ENCODE data around the gene SYT17.

SYT17 gene

DNA sequence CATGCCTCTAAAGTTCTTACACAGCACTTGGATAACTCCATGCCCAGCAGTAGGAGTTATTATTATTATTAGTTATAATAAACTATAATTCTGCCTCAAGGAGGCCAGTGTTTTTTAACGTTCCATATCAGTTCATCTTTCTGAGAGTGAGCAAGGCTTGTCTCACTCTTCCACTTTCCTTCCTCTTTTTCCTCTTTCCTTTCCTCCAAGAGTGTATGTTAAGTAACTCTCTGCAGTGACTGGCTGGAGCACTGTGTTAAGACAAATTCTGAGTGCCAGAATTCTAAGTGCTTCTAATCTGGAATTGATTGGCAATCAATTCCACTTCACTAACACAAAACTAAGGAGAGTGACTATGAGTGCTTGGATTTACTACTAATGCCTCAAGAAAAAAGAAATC lies 133.9 kb downstream of the SYT17 start:
- DNase-seq (ENCODE audit: low read depth) = no peak

DNA sequence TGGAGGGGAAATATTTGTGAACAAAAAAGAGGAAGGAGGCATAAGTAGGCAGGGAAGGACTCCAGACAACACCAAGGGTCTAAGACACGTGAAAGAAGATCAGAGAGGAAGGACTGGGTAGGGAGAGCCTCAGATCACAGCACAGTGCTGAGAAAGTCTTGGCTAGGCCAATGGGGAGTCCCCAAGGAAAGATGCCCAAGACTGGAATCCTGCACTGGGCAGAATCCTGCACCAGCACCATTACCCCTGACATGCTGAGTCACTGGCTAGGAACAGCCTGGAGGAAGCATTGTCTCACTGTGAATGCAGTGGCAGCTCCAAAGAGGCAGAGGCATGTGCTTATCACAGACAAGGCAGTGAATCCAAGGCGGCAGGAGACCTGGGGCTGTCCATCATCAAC lies 136.7 kb downstream of the SYT17 start:
- no peak for DNase-seq (ENCODE audit: low read depth)

DNA sequence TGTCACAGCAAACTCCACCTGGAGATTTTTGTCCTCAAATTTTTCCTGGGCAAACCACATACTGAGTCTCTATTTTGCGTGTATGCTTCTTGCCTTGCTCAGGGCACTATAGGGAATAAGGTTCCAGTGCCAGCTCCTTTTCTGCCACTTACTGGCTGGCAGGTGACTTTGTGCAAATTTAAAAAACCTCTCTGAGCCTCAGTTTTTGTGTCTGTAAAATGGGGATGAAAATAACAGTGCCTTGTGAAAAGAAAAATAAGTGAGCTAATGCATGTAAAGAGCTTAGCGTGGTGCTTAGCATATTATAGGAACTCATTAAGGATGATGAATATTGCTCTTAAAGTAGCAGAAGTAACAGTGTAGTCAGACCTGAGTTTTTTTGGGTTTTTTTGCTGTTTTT lies 137.4 kb downstream of the SYT17 start:
- DNase-seq (ENCODE audit: low read depth) = no peak

DNA sequence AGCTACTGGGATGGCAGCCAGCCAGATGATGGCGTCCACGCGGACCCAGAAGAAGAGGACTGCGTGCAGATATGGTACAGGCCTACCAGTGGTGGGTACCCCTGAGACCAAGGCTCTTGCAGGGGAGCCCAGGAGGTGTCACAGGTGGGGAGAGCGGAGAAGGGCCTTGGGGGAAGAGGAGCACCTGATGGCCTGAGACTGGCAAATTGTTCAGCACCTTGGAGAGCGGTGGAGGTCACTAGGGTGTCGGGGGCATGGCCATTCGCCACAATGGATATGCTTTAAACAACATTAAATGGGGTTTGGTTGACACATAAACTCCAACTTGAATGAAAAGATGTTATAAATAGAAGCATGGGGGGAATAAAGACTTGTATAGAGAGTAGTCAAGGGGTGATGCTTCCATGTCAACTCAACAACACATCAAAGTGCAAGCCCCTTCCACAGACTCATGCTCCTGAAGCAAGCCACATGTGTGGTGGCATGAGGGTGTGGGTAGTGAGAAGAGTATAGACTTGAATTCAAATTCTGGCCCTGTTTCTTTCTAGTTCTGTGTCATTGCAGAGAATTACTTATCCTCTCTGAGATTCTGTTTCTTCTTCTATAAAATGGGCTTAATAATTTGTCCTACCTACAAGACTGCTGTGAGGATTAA lies 139.7 kb downstream of the SYT17 start:
- no peak for DNase-seq (ENCODE audit: low read depth)

DNA sequence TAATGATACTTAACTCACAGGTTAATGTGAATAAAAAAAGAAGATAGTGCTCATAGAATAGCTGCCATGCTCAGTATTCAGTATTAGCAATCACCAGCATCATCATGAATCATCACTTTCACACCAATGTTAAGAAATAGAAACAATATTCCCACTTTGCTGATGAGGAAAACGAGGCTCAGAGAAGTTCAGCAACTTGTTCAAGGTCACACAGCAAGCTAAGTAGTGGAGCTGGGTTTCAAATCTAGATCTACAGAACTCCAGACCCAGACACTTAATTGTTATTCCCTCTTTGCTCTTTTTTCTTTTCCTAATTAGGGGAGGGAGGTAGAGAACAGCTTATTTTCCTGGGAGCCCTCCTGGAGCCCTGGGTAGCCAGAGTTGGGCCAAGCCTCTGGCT lies 140.4 kb downstream of the SYT17 start:
- DNase-seq (ENCODE audit: low read depth) = no peak

DNA sequence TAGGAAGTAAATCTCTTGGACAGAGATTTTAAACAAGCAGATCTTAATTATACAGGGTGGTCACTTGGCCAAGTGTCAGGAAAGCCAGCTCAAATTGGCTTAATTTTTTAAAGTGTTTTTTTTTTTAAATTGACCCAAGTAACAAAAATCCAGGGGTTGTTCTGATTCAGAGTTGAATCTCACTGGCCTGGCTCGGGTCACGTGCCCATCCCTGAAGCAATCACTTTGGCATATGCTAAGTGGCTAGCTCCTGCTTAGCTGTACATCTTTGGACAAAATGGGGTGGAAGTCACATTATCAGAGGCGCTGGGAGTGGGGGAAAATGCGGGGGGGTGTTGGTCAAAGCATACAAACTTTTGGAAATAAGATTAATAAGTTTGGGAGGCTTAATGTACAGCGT lies 141.1 kb downstream of the SYT17 start:
- no peak for DNase-seq (ENCODE audit: low read depth)

DNA sequence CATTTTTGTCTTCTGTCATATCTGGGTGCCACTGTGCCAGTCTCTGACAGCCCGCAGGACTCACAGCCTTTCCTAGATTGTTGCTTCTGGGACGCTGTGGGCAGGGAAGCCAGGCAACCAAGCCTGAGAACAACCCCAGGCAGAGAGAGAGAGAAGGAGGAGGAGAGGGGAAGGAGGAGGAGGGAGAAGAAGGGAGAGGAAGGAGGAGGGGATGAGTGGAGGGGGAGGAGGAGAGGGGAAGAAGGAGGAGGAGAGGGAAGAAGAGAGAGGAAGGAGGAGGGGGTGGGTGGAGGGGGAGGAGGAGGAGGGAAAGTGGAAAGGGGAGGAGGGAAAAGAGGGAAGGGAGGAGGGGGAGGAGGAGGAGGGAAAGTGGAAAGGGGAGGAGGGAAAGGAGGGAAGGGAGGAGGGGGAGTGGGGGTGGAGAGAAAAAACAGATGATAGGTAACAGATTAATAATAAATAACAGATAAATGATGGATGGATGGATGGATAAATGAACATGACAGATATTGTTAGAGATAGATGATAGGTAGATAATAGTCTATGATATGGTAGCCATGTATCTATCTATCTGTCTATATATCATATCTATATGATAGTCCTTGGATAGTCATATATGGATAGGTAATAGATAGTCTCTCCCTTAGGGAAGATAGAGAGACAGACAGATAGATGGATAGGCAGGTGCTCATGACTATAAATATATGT lies 146.8 kb downstream of the SYT17 start:
- no peak for DNase-seq (ENCODE audit: low read depth)

DNA sequence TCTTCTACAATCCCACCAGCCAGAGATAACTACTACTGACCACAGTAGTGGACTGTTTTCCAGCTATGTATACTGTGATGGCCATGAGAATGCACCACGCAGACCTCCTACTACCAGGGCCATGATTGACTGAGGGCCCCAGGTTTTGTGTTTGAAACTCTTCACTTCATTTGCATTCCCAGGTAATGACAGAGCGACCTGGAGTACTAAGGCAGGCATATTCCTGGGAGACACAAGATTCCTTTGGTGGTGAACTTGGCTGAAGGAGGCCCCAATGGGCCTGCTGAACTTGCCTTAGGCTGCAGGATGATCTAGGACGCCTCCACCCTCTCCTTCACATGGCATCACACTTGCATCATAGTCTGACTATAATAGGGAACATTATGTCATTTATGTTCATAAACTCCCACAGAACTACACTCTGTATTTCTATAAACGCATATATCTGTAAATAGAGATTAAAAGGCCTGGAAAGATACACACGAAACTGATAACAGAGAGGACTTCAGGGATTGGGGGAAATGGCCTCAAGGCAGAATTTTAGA lies 147.9 kb downstream of the SYT17 start:
- no peak for DNase-seq (ENCODE audit: low read depth)

DNA sequence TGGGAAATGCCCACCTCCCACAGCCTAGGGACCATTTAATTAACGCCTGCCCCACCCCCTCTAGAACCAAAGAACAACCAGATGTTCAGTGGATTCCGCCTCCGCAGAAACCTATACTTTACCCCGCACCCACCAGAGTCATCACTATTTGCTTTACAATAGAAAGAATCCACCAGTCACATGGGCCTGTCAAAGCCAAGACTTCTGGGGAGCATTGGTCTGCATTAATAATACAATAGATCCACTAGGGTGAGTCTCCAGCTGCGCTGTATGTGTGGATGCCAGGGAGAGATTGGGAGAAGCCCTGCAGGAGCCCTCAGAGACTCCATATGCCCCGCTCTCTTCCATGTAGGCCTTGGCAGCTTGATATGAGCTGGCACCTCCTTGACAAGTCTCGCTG lies 148.8 kb downstream of the SYT17 start:
- DNase-seq (ENCODE audit: low read depth) = no peak
